GM12878 (cell line): ENCODE data around the gene HNRNPM. TPM values are rescaled to one million over a fixed set of nuclear protein-coding genes. Genes with fewer than 3 reads are reported as not detected.

Source experiments
- ATAC-seq: fragments of 200-7000 bp; cut with Tn5 transposase; 3 replicates; pipeline ENCODE4 v1.9.1; 2020; ENCODE audit warnings: mild to moderate bottlenecking, moderate library complexity
- BruUV-seq: library from RNA; stranded (reverse); fragments of 400-500 nt; replicated peaks from 2 replicates; lab custom pipeline; 2021; lab: Mats Ljungman, UMichigan
- CTCF ChIA-PET: fragments of 300-600 bp; sonication (Branson Sonifier 250); formaldehyde crosslinking; extraction: SDS; loops from one replicate; lab custom pipeline; 2021; ENCODE audit warnings: inconsistent platforms; lab: Yijun Ruan, JAX
- POLR2A ChIA-PET: fragments of 350-600 bp; formaldehyde crosslinking; extraction: SDS; loops from one replicate; lab custom pipeline; 2021; ENCODE audit warnings: inconsistent platforms; lab: Charles Lee
- RAD21 ChIA-PET: fragments of 300-600 bp; sonication (Branson Sonifier 250); formaldehyde crosslinking; loops from one replicate; lab custom pipeline; 2023; ENCODE audit warnings: antibody characterized with exemption; ENCODE audit not compliant: unreplicated experiment; lab: Charles Lee
- SMC1A ChIA-PET: fragments of 300-600 bp; sonication (Branson Sonifier 250); formaldehyde crosslinking; loops from one replicate; lab custom pipeline; 2023; ENCODE audit not compliant: unreplicated experiment, uncharacterized antibody; lab: Charles Lee
- DNase-seq: peaks from one replicate; pipeline ENCODE4 v3.0.0-alpha.2; 2011; ENCODE audit warnings: low read depth, low spot score
- FAIRE-seq: peaks from 3 replicates; lab custom pipeline; 2011; peaks lifted over from hg19 to GRCh38; lab: Jason Lieb, UNC
- H2AFZ ChIP-seq: 2 replicates; pipeline ENCODE4 v1.6.0; 2011; ENCODE audit warnings: low read depth, low read length, control low read depth; ENCODE audit not compliant: control insufficient read depth
- H3K27ac ChIP-seq: 2 replicates; pipeline ENCODE4 v1.5.1; 2011; ENCODE audit warnings: control low read depth; ENCODE audit not compliant: control insufficient read depth, insufficient read depth
- H3K27me3 ChIP-seq, 2 experiments: replicated peaks in 1 of 2; 2 replicates each; pipeline versions ENCODE4 v1.6.0 to v1.6.1; 2011; ENCODE audit warnings: low read length in 1 of 2; ENCODE audit not compliant: control insufficient read depth in 2 of 2, insufficient read depth in 2 of 2
- H3K36me3 ChIP-seq, 2 experiments: 2 replicates each; pipeline ENCODE4 v1.5.1; 2011; ENCODE audit warnings: low read length in 1 of 2; ENCODE audit not compliant: control insufficient read depth in 2 of 2, insufficient read depth in 2 of 2
- H3K4me1 ChIP-seq: 2 replicates; pipeline ENCODE4 v1.6.1; 2011; ENCODE audit warnings: mild to moderate bottlenecking, low read length, moderate library complexity, mixed read lengths; ENCODE audit not compliant: control insufficient read depth, insufficient read depth
- H3K4me2 ChIP-seq: 2 replicates; pipeline ENCODE4 v1.6.0; 2011; ENCODE audit warnings: control low read depth; ENCODE audit not compliant: control insufficient read depth, insufficient read depth
- H3K4me3 ChIP-seq: fragments of 200-600 bp; sonication (generic); 2 replicates; pipeline ENCODE4 v1.5.1; 2016
- H3K79me2 ChIP-seq: 2 replicates; pipeline ENCODE4 v1.6.0; 2011; ENCODE audit warnings: low read length; ENCODE audit not compliant: control insufficient read depth, insufficient read depth
- H3K9ac ChIP-seq: 2 replicates; pipeline ENCODE4 v1.8.0; 2011; ENCODE audit warnings: low read length, control low read depth, mixed read lengths; ENCODE audit not compliant: control insufficient read depth, insufficient read depth
- H3K9me3 ChIP-seq: replicated peaks from 3 replicates; pipeline ENCODE4 v1.5.1; 2011; ENCODE audit warnings: mild to moderate bottlenecking, low read length; ENCODE audit not compliant: control insufficient read depth, insufficient read depth
- H4K20me1 ChIP-seq: 2 replicates; pipeline ENCODE4 v1.6.0; 2011; ENCODE audit not compliant: control insufficient read depth, insufficient read depth
- BCLAF1 ChIP-seq: fragments of 450-650 bp; IDR thresholded peaks from 2 replicates; pipeline ENCODE4 v1.6.1; 2017; ENCODE audit warnings: antibody characterized with exemption, mild to moderate bottlenecking, moderate library complexity
- DPF2 ChIP-seq: fragments of 450-650 bp; IDR thresholded peaks from 2 replicates; pipeline ENCODE4 v1.6.1; 2017; ENCODE audit warnings: mild to moderate bottlenecking
- PAX8 ChIP-seq: fragments of 450-650 bp; IDR thresholded peaks from 2 replicates; pipeline ENCODE4 v1.6.1; 2017; ENCODE audit warnings: mild to moderate bottlenecking, moderate library complexity
- WGBS: methylation state at CpG from one replicate; pipeline ENCODE4 v1.1.6; 2016; ENCODE audit warnings: low lambda C conversion rate; ENCODE audit not compliant: insufficient replicate concordance, insufficient coverage; ENCODE audit errors: missing lambda C conversion rate; 5-methylcytosine and 5-hydroxymethylcytosine counted together
- in situ Hi-C: fragments of 300-500 bp; cut with MboI; formaldehyde crosslinking; loops from 9 replicates; pipeline ENCODE4 v1.14.3; 2018; ENCODE audit warnings: mixed read lengths
- intact Hi-C: fragments of 100-400 bp; cut with micrococcal nuclease; formaldehyde crosslinking; loops from one replicate; pipeline ENCODE4 v1.14.2; 2022; ENCODE audit not compliant: unreplicated experiment
- polyA plus RNA-seq, 11 experiments: library from polyadenylated mRNA; depleted of rRNA in 4 of 11; unstranded in 6 of 11; stranded (reverse) in 5 of 11; fragments of >200 nt; fragmentation: Nextera tagmentation in 4 of 11; fragmentation: Illumina TruSeq in 1 of 11; extraction: Ambion mirVana in 4 of 11; extraction: Trizol in 1 of 11; gene quantifications; 1 replicate in 1 of 11; 2 replicates in 10 of 11; pipeline versions ENCODE4 v1.2.1 to v1.2.3, GENCODE V29; 2011 to 2016; ENCODE audit warnings: inconsistent platforms in 2 of 11, missing spikeins in 2 of 11, low read depth in 1 of 11
- total RNA-seq, 4 experiments: library from RNA; depleted of rRNA in 3 of 4; stranded (reverse); fragments of >200 nt in 3 of 4; fragmentation: Illumina TruSeq in 1 of 4; extraction: Trizol in 1 of 4; gene quantifications; 2 replicates each; pipeline versions ENCODE4 v1.2.1 to v1.2.3, GENCODE V29; 2013 to 2021

Gene HNRNPM
- total and polyA plus RNA-seq, 10 of the 15 experiments (the other 5 are each of a cell fraction or from before 2014, with no cell fraction given) = 14.3 to 415 (median 198) TPM

GRCh38 chr19:8451885-8452284 lies 7.1 kb downstream of the HNRNPM start (continued):
- no peak for TF ChIP-seq BCLAF1
- TF ChIP-seq PAX8 = no peak

GRCh38 chr19:8452446-8453123 lies 7.8 kb downstream of the HNRNPM start:
- Histone ChIP-seq H3K9me3 (no peaks in the 10 kb centered on the region), H3K27me3 (no peaks in the 10 kb centered on the region), H3K36me3 (peaks cover 12 to 27% of the 10 kb centered on the region in 2 experiments; a peak in 3 of 4 replicates), H3K4me2 (0 out of 2 replicates have a peak overlapping the region, but pooled peaks have one; percentile 28), H3K9ac (no peak overlapping the region), H3K27ac (no peak overlapping the region), H3K4me3 (no peak overlapping the region), H4K20me1 (peaks cover 33% of the 10 kb centered on the region), H2AFZ (no peak overlapping the region), H3K79me2 (peaks cover 94% of the 10 kb centered on the region), H3K4me1 (peaks cover 10% of the 10 kb centered on the region)
- ChIA-PET SMC1A (interaction anchor here (1.0 kb wide), 1 partner anchor 9 kb away, joined by 3 read pairs; no protein-coding TSS in a partner anchor), CTCF (interaction anchor here (0.9 to 1.4 kb wide), 2 partner anchors 55 to 126 kb away, joined by 3 read pairs; no protein-coding TSS in a partner anchor), POLR2A (no interaction called here), RAD21 (interaction anchor here (0.5 to 1.0 kb wide), 2 partner anchors 40 to 52 kb away, joined by 3 read pairs; partner anchors contain the start of gene MARCHF2)
- BruUV-seq = no TSS peak
- 22% methylated on average over 4 of the region's 4 CpGs for WGBS
- FAIRE-seq (no peak), ATAC-seq (no peak), DNase-seq (no peak)
- intact Hi-C loops (no loop called here), in situ Hi-C loops (no loop called here)
- TF ChIP-seq DPF2 = no peak
